ENCODE measurements around the gene ALK. TPM values are rescaled to one million over a fixed set of nuclear protein-coding genes. Genes with fewer than 3 reads are reported as not detected.

Gene ALK
- polyA plus RNA-seq, 3 donors, result not detected

DNA sequence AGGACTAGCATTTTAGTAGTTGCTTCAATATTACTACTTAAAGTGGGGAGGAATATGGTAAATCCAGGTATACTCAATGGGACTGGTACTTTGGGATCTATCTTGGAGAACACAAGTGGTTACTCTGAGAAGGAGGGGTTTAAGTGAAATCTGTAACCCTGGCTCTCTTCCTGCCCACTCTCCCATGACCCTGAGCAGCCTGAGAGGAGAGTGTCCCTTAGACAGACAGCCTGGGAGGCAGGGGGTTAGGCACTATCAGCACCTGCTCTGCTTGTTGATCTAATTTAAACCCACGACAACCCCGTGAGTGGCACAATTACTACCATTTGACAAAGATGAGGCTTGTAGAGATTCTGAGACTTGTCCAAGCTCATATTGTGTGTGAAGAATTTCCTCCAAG lies 395.5 kb downstream of the ALK start:
- no peaks in the 10 kb centered on the region for H3K36me3 ChIP-seq (replicated peaks in 1 of 2; ENCODE audit: control insufficient read depth in 1 of 2, insufficient read depth in 2 of 2, low read length in 2 of 2)
- H3K4me3 ChIP-seq (replicated peaks in 1 of 3; ENCODE audit: low read depth in 2 of 3, low read length in 3 of 3), result no peak overlapping the region
- Mint-ChIP-seq H3K4me1 (peaks cover 21% of the 10 kb centered on the region), H3K4me3 (no peak overlapping the region), H3K36me3 (no peaks in the 10 kb centered on the region), H3K27me3 (ENCODE audit: low read depth in 3 of 3) (peaks cover 2 to 6% (median 3%) of the 10 kb centered on the region in 3 donors), H3K27ac (no peak overlapping the region), H3K9me3 (peaks cover 0 to 3% (median 0%) of the 10 kb centered on the region in 7 donors)
- H3K9me3 ChIP-seq (replicated peaks in 1 of 2; ENCODE audit: control insufficient read depth in 1 of 2, insufficient read depth in 1 of 2, low read length in 2 of 2), result no peaks in the 10 kb centered on the region
- H3K27ac ChIP-seq (ENCODE audit: low read depth in 1 of 2, low read length in 2 of 2), result no peak overlapping the region
- intact Hi-C loops (cut with micrococcal nuclease), result no loop called here
- no peak for DNase-seq
- no peaks in the 10 kb centered on the region for H3K27me3 ChIP-seq (ENCODE audit: control insufficient read depth in 2 of 2, insufficient read depth in 2 of 2, low read length in 2 of 2)
- no peak overlapping the region for H3K4me2 ChIP-seq (replicated peaks; ENCODE audit: extremely low read depth, low read length, poor library complexity, severe bottlenecking)
- H4K20me1 ChIP-seq (ENCODE audit: insufficient read depth, low read length), result no peaks in the 10 kb centered on the region
- no peak overlapping the region for H3K9ac ChIP-seq (ENCODE audit: insufficient read depth, low read length, poor library complexity, severe bottlenecking)
- no peak overlapping the region for H2AFZ ChIP-seq (ENCODE audit: insufficient read depth, low read depth, low read length, poor library complexity, severe bottlenecking)
- H3K4me1 ChIP-seq (ENCODE audit: control insufficient read depth in 1 of 2, insufficient read depth in 2 of 2, low read length in 2 of 2), result no peaks in the 10 kb centered on the region
- TF ChIP-seq, protein P1, sequence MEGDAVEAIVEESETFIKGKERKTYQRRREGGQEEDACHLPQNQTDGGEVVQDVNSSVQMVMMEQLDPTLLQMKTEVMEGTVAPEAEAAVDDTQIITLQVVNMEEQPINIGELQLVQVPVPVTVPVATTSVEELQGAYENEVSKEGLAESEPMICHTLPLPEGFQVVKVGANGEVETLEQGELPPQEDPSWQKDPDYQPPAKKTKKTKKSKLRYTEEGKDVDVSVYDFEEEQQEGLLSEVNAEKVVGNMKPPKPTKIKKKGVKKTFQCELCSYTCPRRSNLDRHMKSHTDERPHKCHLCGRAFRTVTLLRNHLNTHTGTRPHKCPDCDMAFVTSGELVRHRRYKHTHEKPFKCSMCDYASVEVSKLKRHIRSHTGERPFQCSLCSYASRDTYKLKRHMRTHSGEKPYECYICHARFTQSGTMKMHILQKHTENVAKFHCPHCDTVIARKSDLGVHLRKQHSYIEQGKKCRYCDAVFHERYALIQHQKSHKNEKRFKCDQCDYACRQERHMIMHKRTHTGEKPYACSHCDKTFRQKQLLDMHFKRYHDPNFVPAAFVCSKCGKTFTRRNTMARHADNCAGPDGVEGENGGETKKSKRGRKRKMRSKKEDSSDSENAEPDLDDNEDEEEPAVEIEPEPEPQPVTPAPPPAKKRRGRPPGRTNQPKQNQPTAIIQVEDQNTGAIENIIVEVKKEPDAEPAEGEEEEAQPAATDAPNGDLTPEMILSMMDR (IDR thresholded peaks at IDR 0.05), result no peak
- no CpG with 5 or more reads among the region's 2 CpGs for WGBS (ENCODE audit: insufficient coverage)
- H3K79me2 ChIP-seq (ENCODE audit: insufficient read depth, low read length), result no peaks in the 10 kb centered on the region

DNA sequence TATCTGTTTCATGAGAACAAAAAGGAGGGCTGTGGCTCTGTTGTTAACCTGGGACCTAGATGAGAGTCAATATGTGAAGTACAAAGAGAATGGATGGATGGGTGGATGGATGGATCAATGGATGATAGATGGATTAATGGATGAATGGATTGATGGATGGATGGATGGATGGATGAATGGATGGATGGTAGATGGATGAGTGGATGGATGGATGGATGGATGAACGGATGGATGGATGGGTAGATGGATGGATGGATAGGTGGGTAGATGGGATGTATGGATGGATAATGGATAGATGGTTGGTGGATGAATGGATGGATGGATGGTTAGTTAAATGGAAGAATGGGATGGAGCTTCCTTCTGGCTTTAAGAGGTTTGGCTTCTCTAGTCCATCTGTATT lies 396.7 kb downstream of the ALK start:
- no peaks in the 10 kb centered on the region for H3K27me3 ChIP-seq (ENCODE audit: control insufficient read depth in 2 of 2, insufficient read depth in 2 of 2, low read length in 2 of 2)
- H3K9me3 ChIP-seq (replicated peaks in 1 of 2; ENCODE audit: control insufficient read depth in 1 of 2, insufficient read depth in 1 of 2, low read length in 2 of 2), result no peaks in the 10 kb centered on the region
- WGBS (ENCODE audit: insufficient coverage), result 80% methylated on average over 1 of the region's 1 CpG
- no peak for DNase-seq
- H3K79me2 ChIP-seq (ENCODE audit: insufficient read depth, low read length), result no peaks in the 10 kb centered on the region
- TF ChIP-seq, protein P1 (IDR thresholded peaks at IDR 0.05), result no peak
- H3K27ac Mint-ChIP-seq, result no peak overlapping the region
- H3K4me2 ChIP-seq (replicated peaks; ENCODE audit: extremely low read depth, low read length, poor library complexity, severe bottlenecking), result no peak overlapping the region
- H3K4me3 ChIP-seq (replicated peaks in 1 of 3; ENCODE audit: low read depth in 2 of 3, low read length in 3 of 3), result no peak overlapping the region
- H3K36me3 Mint-ChIP-seq, result no peaks in the 10 kb centered on the region
- H3K4me3 Mint-ChIP-seq, result no peak overlapping the region
- H3K4me1 Mint-ChIP-seq, result peaks cover 25% of the 10 kb centered on the region
- intact Hi-C loops (cut with micrococcal nuclease), result no loop called here
- no peak overlapping the region for H3K9ac ChIP-seq (ENCODE audit: insufficient read depth, low read length, poor library complexity, severe bottlenecking)
- H3K9me3 Mint-ChIP-seq, result peaks cover 0 to 3% (median 0%) of the 10 kb centered on the region in 7 donors
- no peak overlapping the region for H3K27ac ChIP-seq (ENCODE audit: low read depth in 1 of 2, low read length in 2 of 2)
- no peaks in the 10 kb centered on the region for H4K20me1 ChIP-seq (ENCODE audit: insufficient read depth, low read length)
- H2AFZ ChIP-seq (ENCODE audit: insufficient read depth, low read depth, low read length, poor library complexity, severe bottlenecking), result no peak overlapping the region
- H3K4me1 ChIP-seq (ENCODE audit: control insufficient read depth in 1 of 2, insufficient read depth in 2 of 2, low read length in 2 of 2), result no peaks in the 10 kb centered on the region
- peaks cover 2 to 6% (median 3%) of the 10 kb centered on the region in 3 donors for H3K27me3 Mint-ChIP-seq (ENCODE audit: low read depth in 3 of 3)
- no peaks in the 10 kb centered on the region for H3K36me3 ChIP-seq (replicated peaks in 1 of 2; ENCODE audit: control insufficient read depth in 1 of 2, insufficient read depth in 2 of 2, low read length in 2 of 2)

Data from CD14-positive monocyte (primary cell).